Hepatocyte (in vitro differentiated cells): ENCODE data around the gene C2orf74.

Experiments
- CTCF ChIP-seq: fragments of 200-600 bp; sonication (generic); IDR thresholded peaks from 2 replicates; pipeline ENCODE4 v1.5.1; 2016; ENCODE audit warnings: antibody characterized with exemption, mild to moderate bottlenecking; ENCODE audit not compliant: poor library complexity
- EZH2 ChIP-seq: fragments of 200-600 bp; sonication (generic); IDR thresholded peaks from 2 replicates; pipeline ENCODE4 v1.6.1; 2016; ENCODE audit warnings: antibody characterized with exemption, mild to moderate bottlenecking, borderline replicate concordance
- EZH2phosphoT487 ChIP-seq: fragments of 200-600 bp; sonication (generic); IDR thresholded peaks from one replicate; pipeline ENCODE4 v1.6.1; 2018; ENCODE audit warnings: antibody characterized with exemption, mild to moderate bottlenecking, low read depth, moderate library complexity; ENCODE audit not compliant: unreplicated experiment, severe bottlenecking

- TF ChIP-seq CTCF = peak; percentile 54
- TF ChIP-seq EZH2 = no peak
- TF ChIP-seq EZH2phosphoT487 = no peak
These were observed 26.5 kb upstream of the C2orf74 start for GRCh38 chr2:61135510-61135909.
